Endometrial microvascular endothelial cells (primary cell): ENCODE data around the gene RNF144B. TPM values are rescaled to one million over a fixed set of nuclear protein-coding genes. Genes with fewer than 3 reads are reported as not detected.
"Not testable (repeated sequence)": the region's sequence is repeated elsewhere in the genome, so short reads cannot be mapped to it uniquely, and the experiment has no call there.

Source experiments
- in situ Hi-C: cut with HindIII; loops from 2 replicates; pipeline ENCODE4 v1.10.0; 2017; ENCODE audit warnings: low sequenced_read_pairs, low pct_unique_long_range_greater_than_20kb; ENCODE audit errors: inconsistent ontology term
- total RNA-seq: library from RNA; depleted of rRNA; stranded (reverse); fragments of >200 nt; gene quantifications from one replicate; pipeline ENCODE4 v1.2.3, GENCODE V29; 2015; ENCODE audit errors: inconsistent ontology term

RNF144B gene
- total RNA-seq, 1 donor from 2014 or later, result 269 TPM

DNA sequence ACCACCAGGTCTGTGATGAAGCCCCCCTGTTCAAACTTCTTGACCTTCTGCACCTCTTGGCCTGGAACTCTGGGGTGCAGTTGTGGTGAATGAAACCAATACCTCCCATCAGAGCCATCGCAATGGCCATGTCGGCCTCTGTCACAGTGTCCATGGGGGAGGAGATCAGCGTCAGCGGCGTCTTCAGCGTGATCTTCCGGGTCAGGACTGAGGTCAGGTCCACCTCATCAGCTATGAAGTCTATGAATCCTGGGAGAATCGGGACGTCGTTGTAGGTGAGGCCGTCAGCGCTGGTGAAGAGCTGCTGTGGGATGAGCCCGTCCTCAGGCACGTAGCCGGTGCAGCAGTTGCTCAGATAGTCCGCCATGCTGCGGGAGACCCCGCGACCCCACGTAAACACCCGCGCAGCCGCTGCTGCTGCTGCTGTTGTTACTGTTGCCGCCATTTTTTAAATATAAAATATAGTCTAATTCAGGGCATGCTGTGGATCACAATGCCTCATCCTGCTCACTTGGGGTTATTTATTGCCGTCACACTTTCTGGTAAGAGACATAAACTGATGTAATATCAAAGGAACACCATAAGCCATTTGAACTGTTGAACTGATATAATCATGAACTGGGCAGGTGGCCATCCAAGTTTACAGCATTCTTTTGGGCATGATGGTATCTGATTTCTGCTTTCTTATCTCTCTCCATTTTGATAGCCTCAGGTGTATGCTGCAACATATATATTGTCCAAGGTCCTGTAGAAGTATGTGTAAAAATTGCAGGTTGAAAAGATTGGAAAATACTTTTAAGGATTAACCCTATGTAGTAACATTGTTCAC is 18.7 kb upstream of the RNF144B start:
- in situ Hi-C loops, result no loop called here

DNA sequence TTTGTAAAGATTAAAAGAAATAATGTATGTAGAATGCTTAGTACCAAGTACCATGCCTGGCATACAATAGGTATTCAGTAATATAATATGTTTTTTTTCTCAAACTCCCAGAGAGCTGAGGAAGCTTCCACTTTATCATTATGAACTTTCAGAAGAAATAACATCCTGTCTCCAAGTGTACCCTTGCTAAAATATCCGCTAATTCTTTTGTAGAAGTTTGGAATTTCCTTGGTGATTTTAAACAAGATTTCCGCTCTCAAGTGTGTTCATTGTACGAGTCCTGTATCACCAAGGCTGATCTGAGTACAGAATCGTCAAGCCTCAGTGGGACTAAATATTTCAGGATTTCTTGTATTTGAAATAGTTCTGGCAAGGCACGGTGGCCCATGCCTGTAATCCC is 16.1 kb upstream of the RNF144B start:
- in situ Hi-C loops, result no loop called here

DNA sequence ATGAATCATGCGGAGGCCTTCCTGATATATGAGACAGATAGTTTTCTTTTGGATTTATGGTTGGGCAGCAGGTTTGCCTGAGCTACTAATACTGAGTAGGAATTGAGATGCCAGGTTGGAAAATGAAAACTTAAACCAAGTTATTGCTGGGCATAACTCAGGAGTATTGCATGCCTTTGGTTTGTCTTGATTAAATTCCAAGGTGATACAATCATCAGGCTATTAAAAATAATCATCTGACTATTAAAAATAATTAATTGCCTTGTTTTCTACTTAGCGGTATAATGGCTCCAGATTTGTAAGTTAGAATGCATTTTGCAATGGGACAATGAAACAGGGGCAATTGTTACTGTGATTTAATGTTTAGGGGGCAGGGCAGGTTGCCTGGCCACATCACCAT is 15.5 kb upstream of the RNF144B start:
- in situ Hi-C loops, result no loop called here

DNA sequence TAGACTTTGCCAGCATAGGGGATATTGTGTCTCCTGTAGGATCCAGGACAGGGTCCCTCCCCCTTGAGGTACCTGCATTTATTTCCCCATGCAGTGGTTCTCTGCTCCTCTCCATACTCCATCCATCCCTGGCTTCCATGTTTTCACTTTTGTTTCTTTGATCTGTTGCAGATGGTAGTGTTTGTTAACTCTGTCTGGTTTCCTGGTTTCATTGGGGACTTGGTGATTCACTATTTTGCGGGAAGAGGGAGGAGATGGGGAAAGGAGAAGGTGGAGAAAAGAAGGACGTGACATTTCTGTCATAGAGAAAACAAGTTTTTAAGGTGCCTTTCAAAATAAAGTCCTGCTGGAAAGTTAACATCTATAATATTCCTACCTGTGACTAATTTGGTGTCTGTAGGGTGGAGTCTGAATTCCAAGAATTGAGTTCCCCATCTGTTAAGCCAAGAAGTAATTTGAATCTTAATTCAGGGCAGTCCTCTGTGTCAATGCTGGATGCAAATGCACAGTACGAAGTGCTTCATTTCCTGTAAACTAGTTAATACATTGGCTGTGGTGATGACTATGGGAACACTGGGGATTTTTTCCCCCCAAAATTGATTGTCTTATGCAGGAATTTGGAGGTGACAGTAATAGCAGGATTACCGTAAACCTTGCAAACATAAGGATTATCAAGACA is 6.9 kb upstream of the RNF144B start:
- in situ Hi-C loops, result no loop called here

DNA sequence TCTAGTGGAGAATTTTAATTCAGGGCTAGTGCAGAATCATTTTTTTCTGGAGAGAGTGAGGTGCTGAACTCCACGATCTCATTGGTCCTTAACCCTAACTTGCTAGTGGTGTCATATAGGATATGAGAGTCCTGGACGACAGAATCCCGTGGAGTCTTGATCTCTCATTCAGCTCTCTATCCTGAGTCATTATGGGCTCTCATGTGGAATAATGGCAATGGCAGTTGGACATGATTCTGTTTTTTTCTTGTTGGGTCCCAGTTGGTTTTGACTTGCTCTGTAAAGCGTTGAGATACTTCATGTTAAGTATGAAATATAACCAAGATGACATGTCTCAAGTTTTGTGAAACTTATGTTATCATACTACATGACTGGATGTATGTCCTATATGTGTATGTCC is 6.3 kb upstream of the RNF144B start:
- in situ Hi-C loops, result no loop called here

DNA sequence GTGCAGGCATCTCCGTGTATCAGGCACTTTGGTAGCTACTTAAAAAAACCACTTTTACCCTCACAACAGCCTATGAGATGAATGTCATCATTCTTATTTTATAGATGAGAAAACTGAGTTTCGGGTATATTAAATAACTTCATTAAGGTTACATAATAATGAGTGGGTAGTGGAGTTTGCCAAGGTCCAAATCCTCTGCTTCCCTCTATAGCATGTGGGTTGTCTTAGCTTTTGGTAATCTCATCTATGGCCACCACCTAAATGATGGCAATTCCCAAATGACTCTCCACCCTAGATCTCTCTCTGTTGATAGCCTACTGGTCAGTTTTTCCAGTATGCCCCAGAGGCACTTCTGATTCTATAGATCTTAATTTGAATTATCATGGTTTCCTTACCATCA is 3.7 kb upstream of the RNF144B start:
- in situ Hi-C loops, result no loop called here

DNA sequence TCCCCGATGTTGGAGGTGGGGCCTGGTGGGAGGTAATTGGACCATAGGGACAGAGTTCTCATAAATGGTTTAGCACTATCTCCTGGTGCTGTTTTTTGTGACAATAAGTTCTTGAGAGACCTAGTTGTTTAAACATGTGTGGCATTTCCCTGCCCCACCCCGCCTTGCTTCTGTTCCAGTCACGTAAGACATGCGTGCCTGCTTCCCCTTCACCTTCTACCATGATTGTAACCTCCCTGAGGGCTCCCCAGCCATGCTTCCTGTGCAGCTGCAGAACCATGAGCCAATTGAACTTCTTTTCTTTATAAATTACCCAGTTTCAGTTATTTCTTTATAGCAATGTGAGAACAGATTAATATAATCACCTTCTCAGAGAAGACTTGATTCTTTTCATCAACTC is 2.5 kb upstream of the RNF144B start:
- in situ Hi-C loops, result no loop called here

DNA sequence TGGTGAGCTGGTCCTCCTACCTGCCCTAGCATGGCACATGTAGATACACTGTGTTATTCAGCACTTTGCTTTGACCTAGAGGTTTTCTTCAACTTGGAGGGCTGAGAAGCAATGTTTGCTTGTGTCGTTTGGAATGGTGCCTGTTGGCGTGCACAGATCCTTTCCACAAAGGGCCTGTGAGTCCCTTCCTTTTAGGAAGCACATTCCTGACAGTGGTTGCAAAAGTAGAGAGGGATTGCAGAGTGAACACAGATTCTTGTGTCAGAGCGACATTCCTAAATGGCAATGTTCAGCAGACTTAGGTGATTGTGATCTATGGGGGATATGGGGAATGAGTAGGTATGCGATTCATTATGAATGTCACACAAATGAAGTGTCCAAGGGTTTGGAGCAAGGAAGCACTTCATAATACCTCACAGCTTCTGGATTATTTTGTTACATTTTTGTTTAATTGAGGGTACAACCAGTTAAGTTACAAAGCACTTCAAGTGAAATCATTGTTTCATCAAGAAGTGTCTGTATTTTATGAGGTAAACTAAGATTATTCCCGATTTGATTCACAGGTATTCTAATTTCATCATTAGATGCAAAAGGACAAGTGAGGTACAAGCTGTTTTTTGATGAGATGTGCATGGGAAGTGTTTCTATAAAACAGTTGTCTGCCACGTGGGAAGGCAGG is 713 bp upstream of the RNF144B start:
- in situ Hi-C loops, result no loop called here

DNA sequence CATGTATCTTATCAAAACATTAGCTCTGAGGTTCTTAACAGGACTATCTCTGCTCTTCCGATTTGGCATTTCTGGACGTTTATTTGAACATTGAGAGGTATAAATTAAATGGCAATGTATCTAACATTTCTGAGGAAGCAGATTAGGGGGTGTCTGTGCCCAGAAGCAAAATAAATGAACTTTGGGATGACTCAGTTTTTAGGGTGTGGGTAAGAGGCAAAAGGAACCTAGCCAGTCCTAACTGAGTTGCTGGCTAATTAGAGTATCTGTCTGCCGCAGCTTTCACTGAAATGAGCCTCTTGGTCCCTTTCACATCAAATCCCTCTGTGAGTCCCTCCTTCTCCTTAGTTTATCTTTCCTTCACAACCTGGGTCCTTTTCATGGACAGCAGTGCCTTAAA is 1.1 kb downstream of the RNF144B start:
- in situ Hi-C loops, result no loop called here

DNA sequence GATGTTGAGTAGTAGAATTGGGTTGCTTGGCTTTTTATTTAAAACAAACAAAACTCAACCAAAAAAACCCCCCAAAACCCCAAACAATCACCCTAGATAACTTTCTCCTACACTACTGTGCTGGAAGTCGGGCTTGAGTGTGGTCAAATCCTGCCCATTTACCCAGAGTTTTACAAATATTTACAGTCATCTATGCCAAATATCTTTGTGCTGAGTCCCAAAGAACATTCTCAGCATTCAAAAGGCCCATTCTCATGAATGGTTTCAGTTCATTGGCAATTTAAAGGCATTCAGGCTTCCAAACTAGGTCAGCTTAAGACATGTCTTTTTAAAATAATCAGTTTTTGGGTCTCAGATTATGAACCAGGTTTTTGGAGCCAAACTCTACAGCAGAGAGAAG is 1.8 kb downstream of the RNF144B start:
- in situ Hi-C loops, result no loop called here

DNA sequence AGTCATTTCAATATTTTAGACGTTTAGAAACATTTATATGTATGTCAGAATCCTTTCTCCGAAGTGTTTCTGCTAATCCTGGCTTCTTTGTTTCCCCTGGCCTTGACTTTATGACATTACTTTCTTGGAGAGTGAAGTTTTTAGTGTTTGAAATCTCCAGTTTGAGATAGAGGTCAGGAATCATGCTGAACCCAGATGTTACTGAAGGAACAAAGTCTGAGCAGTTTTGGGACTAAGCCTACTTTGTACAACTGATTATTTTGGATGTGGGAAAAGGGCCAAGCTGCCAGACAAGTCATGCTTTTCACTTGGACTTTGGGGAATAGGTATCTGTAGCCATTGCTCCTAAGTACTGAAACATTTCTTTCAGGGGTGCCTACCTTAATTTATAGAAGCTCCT is 2.3 kb downstream of the RNF144B start:
- in situ Hi-C loops, result no loop called here

DNA sequence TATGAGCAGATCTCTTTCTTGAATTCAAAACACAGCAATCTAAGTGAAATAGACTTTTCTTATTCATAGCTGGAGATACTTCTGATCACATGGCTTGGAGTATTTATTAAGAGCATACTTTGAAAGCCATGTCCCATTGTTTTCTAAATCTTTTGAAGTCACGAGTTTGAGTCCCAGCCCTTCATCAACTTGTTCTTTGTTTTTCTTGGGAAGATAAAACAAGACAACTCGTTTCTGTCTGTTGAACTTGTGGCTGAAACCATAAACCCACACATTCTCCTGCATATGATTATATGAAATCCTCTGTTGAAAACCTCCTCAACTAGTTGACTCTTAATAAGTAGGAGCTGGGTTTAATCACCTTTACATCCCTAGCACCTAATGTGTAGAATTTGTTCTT is 3.3 kb downstream of the RNF144B start:
- in situ Hi-C loops, result no loop called here

DNA sequence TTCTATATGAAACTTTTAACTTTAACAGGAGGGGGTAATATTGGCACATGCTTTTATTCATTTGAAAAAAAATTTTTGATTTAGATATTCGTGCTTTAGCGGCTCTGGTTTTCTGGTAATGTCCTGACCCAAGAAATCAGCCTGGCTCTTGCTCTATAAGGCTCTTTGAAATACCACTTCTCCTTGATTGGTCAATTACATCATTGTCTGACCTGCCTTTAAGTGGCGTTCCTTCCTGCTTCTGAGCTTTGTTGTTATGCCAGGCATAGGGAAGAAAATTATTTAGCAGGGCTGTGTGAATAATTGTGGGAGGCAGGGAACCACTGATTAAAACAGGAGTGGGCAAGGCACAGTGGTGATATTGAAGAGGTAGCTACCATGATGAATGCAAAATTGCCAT is 3.9 kb downstream of the RNF144B start:
- in situ Hi-C loops, result no loop called here

DNA sequence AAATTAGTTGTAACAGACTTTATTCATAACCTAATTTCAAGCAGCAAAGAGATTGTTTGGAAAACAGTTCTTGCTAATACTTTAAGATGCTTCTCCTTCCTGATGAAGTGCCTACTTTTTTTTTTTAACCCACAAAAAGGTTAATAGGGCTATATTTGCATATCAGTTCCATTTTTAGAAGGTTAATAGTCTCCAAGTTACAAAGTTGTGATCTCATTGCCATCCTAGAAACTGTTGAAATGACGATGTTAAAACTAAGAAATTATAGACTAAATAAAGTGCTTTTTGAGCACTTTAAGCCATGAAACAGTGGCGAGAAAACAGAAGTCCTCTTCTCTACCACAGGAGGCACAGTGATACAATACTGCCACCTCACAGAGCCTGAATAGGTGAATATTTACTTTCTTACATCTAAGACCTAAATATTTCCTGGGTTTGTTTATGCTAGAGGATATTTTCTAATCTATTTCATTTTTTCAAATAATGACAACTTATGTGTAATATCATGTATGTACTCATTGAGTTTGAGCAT is 5.3 kb downstream of the RNF144B start:
- in situ Hi-C loops, result no loop called here

DNA sequence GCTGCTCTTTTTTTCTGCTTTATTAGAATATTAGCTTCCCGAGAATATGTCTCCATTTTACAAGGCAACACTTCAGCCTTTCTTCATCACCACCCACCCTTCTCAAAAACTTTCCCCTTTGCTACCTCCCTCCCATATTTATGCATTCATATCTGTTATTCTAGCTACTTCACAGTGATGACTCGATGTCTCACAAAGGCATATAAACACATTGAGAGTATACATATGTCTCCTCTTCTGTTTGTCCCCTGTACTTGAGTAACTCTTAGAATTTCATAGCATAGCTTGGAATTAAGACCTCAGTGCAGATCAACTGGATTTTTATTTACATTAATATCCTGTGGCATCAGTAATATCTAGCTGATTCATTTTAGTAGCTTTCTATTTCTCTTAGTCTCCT is 6.5 kb downstream of the RNF144B start:
- in situ Hi-C loops, result no loop called here

DNA sequence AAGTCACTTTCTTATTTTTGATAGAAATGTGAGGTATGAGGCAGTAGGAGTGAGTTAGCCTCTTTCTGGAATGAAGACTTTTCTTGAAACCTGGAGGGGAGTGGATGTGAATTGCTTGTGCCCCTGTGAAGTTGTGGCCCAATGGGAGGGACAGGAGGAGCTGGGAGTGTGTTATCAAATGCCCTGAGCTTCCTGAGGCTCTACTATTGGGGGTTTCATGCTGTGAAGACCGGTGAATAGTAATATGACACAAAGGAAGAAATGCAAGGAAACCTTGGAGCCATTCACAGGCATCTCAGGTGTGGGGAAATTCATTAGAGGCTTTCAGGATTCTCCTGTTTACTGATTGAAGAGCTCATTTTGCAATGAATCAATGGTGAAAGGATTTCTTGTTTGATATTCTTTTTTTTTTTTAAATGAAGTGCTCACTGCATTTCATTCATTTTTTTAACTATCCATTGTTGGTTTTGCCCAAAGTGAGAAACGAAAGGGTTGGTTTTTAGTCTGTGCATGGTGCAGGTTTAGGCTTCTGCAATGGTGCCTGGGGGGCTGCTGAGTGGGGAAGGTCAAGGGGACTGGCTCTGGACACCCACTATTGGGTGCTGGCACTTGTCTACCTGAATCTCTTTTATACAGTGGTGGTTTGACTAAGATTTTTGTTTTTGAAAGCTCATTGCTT is 8.2 kb downstream of the RNF144B start:
- in situ Hi-C loops, result no loop called here

DNA sequence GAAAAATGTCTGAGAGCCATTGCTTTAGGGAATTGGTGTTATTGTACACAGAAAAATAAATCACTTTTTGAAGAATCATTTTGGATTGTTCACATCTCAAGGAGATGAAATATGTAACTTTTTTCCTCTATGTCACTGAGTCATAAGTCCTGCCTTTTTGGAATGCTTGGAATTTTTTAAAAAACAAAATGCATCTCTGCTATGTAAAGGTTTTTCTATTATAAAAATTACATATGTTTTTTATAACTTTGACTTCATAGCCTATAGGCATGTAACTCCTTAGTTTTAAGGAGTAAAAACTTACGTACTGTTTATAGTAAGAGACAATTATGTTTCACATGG is 8.7 kb downstream of the RNF144B start:
- in situ Hi-C loops, result no loop called here

DNA sequence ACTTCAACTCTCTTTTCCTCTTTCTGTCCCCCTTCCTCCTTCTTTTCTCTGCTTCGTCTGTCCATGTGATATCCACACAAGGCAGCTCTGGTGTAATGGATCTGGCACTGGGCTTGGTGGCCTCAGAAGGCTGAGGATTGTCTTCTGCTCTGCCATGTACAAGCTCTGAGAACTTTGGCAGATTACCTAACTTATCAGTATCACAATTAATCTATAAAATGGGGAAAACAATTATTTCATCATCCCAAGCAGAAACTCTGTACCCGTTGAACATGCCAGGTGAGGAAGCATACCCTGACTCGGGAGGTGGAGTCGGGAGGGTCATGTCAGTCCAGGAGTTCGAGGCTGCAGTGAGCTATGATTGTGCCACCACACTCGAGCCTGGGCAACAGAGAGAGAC is 10.6 kb downstream of the RNF144B start:
- in situ Hi-C loops, result no loop called here

DNA sequence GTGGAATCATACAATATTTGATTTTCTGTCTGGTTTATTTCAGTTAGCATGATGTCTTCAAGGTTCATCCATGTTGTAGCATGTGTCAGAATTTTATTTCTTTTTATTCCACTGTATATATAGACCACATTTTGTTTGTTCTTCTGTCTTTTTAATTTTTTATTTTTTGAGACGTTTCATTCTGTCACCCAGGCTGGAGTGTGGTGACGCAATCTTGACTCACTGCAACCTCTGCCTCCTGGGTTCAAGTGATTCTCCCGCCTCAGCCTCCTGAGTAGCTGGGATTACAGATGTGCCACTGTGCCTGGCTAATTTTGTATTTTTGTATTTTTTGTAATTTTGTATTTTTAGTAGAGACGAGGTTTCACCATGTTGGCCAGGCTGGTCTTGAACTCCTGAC is 11.1 kb downstream of the RNF144B start:
- in situ Hi-C loops, result not testable (repeated sequence)
